22Rv1 (cell line): ENCODE measurements around the gene OSBPL2.

Experiments
- H3K27ac ChIP-seq: fragments of 450-650 bp; 2 replicates; pipeline ENCODE4 v1.5.1; 2017
- ZFX ChIP-seq: fragments of 450-650 bp; IDR thresholded peaks from 2 replicates; pipeline ENCODE4 v1.6.1; 2017; ENCODE audit warnings: antibody characterized with exemption, borderline replicate concordance
- TF ChIP-seq, protein P1 (sequence below): fragments of 450-650 bp; IDR thresholded peaks from 2 replicates; pipeline ENCODE4 v1.5.1; 2017; ENCODE audit warnings: mild to moderate bottlenecking

Gene OSBPL2

DNA sequence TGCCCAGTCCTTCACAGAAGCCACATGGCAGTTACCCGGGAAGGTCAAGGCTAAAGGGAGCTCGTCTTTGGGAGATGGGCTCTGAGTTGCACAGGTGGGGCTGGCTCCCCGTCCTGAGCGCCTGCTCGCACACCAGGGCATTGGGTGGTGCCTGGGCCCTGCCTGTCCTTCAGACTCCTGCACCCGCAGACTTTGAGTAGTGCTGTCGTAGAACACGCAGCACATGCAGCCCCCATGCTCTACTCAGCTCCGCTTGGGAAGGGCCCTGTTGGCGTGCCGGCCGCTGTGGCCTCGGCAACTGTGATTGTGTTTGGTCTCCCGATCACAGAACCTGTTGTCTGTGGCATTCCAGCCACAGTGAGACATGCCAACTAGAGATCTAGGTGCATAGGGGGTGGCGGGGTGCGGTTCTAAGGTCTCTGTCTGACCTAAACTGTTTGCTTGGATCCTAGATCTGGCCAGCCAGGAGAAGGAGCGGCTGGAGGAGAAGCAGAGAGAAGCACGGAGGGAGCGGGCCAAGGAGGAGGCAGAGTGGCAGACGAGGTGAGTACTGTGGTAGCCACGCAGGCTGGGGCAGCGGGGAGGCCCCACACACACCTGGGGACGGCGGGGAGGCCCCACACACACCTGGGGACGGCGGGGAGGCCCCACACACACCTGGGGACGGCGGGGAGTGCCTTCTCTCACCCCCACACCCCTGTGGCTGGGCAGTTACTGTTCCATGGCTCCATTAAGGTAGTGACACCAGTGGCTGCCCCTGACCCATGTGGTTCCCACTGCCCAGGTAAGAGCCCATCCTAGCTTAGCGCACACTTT lies 53.1 kb downstream of the OSBPL2 start:
- H3K27ac ChIP-seq = no peak overlapping the region
- TF ChIP-seq, protein P1, sequence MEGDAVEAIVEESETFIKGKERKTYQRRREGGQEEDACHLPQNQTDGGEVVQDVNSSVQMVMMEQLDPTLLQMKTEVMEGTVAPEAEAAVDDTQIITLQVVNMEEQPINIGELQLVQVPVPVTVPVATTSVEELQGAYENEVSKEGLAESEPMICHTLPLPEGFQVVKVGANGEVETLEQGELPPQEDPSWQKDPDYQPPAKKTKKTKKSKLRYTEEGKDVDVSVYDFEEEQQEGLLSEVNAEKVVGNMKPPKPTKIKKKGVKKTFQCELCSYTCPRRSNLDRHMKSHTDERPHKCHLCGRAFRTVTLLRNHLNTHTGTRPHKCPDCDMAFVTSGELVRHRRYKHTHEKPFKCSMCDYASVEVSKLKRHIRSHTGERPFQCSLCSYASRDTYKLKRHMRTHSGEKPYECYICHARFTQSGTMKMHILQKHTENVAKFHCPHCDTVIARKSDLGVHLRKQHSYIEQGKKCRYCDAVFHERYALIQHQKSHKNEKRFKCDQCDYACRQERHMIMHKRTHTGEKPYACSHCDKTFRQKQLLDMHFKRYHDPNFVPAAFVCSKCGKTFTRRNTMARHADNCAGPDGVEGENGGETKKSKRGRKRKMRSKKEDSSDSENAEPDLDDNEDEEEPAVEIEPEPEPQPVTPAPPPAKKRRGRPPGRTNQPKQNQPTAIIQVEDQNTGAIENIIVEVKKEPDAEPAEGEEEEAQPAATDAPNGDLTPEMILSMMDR = no peak
- no peak for TF ChIP-seq ZFX

- no peak for TF ChIP-seq ZFX
- TF ChIP-seq, protein P1 = no peak
- no peak overlapping the region for H3K27ac ChIP-seq
These were observed 53.8 kb downstream of the OSBPL2 start for GRCh38 chr20:62292108-62292507.

- TF ChIP-seq ZFX = no peak
- TF ChIP-seq, protein P1 = no peak
- H3K27ac ChIP-seq = no peak overlapping the region
These were observed 54.9 kb downstream of the OSBPL2 start for GRCh38 chr20:62293111-62293784.

DNA sequence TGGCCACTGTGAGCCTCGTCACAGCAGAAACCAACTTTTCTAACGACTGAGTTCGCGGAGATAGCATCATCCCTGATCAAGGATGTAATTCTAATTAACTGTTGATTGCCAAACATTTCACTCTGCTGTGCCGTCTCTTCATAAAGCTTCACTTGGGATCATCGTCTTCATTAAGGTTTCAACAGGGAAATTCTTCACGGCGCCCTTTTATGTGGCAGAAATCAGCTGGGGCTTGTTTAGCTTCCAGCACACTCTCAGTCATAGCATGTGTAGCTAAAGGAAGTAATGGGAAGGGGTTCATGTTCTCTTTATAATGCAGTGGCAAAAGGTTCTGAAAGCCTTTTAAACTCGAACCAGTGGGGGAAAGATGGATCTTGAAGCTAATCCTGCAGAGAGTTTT lies 55.6 kb downstream of the OSBPL2 start:
- TF ChIP-seq ZFX = no peak
- TF ChIP-seq, protein P1 = no peak
- H3K27ac ChIP-seq = no peak overlapping the region

GRCh38 chr20:62294516-62294915 lies 56.2 kb downstream of the OSBPL2 start:
- no peak for TF ChIP-seq ZFX
- TF ChIP-seq, protein P1 = no peak
- no peak overlapping the region for H3K27ac ChIP-seq

DNA sequence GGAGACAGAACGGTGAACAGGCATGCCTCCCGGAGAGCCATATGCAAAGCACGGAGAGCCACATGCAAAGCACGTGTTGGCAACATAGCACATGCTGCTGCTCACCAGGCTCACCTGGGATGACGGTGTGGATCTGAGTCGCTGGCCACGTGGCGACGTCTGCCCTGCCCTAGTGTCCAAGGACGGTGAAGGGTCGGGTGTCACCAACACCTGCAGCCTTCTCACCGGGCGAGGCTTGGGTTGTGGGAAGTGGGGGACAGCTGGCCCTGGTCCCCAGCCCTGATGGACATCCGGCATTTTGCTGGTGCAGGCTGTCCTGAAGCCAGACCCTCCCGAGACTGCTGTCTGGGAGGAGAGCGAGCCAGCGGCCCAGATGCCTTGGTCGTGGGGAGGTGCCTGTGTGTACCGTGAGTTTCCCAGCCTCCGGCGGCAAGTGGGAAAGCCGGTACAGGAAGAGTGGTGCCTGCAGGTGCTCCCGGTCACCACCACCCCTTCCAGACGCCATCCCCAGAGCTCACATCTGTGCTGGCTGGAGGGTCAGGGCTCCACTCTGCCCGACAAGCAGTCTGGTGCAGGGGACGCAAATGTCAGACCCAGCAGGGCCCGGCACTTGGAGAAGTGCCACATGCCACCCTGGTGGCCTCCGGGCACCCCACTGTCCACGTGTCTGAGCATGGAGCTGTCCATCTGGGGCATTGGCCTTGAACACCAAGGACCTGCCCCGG lies 58.6 kb downstream of the OSBPL2 start:
- TF ChIP-seq ZFX = no peak
- TF ChIP-seq, protein P1 = no peak
- no peak overlapping the region for H3K27ac ChIP-seq
